ENCODE results near the gene CHURC1.

The CHURC1 gene

GRCh38 chr14:64983439-64984310 lies 69.4 kb downstream of the CHURC1 start:
- in situ Hi-C loops (cut with MboI; ENCODE audit: low sequenced_read_pairs) = no loop called here

Data from hTERT RPE-1 (cell line).